Aorta (tissue), 5 donors: ENCODE results near the gene NRK. TPM values are rescaled to one million over a fixed set of nuclear protein-coding genes. Genes with fewer than 3 reads are reported as not detected.
A peak's percentile ranks its signal among the peaks of the same experiment; 100 is the strongest.
"Not testable (repeated sequence)": the region's sequence is repeated elsewhere in the genome, so short reads cannot be mapped to it uniquely, and the experiment has no call there.

Experiments
- ATAC-seq: fragments of 200-7000 bp; cut with Tn5 transposase; one replicate; pipeline ENCODE4 v1.9.1; 2022; ENCODE audit warnings: moderate library complexity; ENCODE audit not compliant: low FRiP score
- DNase-seq, 2 donors: peaks; one replicate each; pipeline ENCODE4 v3.0.0-alpha.2; 2020
- H3K27ac ChIP-seq, 2 donors: one replicate each; pipeline ENCODE4 v1.5.1; 2013; ENCODE audit warnings: low read length in 2 of 2, mild to moderate bottlenecking in 2 of 2, moderate library complexity in 2 of 2, control low read depth in 1 of 2, inconsistent platforms in 1 of 2, low read depth in 1 of 2
- H3K27me3 ChIP-seq, 2 donors: one replicate each; pipeline ENCODE4 v1.6.1; 2013; ENCODE audit warnings: control low read depth in 1 of 2, low read length in 1 of 2, mild to moderate bottlenecking in 1 of 2, moderate library complexity in 1 of 2; ENCODE audit not compliant: insufficient read depth in 2 of 2, control insufficient read depth in 1 of 2
- H3K36me3 ChIP-seq, 2 donors: one replicate each; pipeline ENCODE4 v1.6.1; 2013; ENCODE audit warnings: control low read depth in 1 of 2, low read length in 1 of 2, mild to moderate bottlenecking in 1 of 2; ENCODE audit not compliant: insufficient read depth in 2 of 2, control insufficient read depth in 1 of 2
- H3K4me1 ChIP-seq, 2 donors: one replicate each; pipeline ENCODE4 v1.6.1; 2013; ENCODE audit warnings: low read length in 2 of 2, control low read depth in 1 of 2, mild to moderate bottlenecking in 1 of 2, moderate library complexity in 1 of 2; ENCODE audit not compliant: insufficient read depth in 2 of 2, control insufficient read depth in 1 of 2
- H3K4me3 ChIP-seq, 2 donors: one replicate each; pipeline ENCODE4 v1.5.1; 2013; ENCODE audit warnings: low read length in 2 of 2, control low read depth in 1 of 2, mild to moderate bottlenecking in 1 of 2
- H3K9me3 ChIP-seq: one replicate; pipeline ENCODE4 v1.6.1; 2013; ENCODE audit warnings: mild to moderate bottlenecking, low read length; ENCODE audit not compliant: control insufficient read depth
- WGBS, 2 donors: extraction: QIAGEN DNeasy Blood & Tissue Kit; methylation state at CpG; one replicate each; pipeline ENCODE4 v1.1.7; 2013; 5-methylcytosine and 5-hydroxymethylcytosine counted together
- intact Hi-C, 2 donors: fragments of 100-400 bp; cut with DNase I; formaldehyde crosslinking; loops; one replicate each; pipeline versions ENCODE4 v1.14.2 to v1.15.0; 2022
- polyA plus RNA-seq, 2 donors: library from polyadenylated mRNA; stranded (reverse); fragments of 200-250 nt; gene quantifications; one replicate each; pipeline ENCODE4 v1.2.3, GENCODE V29; 2013
- total RNA-seq, 2 donors: library from RNA; stranded (reverse); fragmentation: NEBNext Ultra II Directional; extraction: Animal tissue kit (Norgen Biotek cat#: 25700); gene quantifications; one replicate each; pipeline ENCODE4 v1.2.1, GENCODE V29; 2021
- donor health status: healthy with polysubstance abuse.
- donor health status: Bipolar disorder and iron deficiency.
- donor health status: DM: no; HTN: no; CAD: no.
- donor health status: DM: no; HTN: no; CAD: no.
- donor health status: DM: yes; HTN: yes; CAD: no.

The NRK gene
- total and polyA plus RNA-seq, 4 donors, result 0.88 to 6.5 (median 4.1) TPM

DNA sequence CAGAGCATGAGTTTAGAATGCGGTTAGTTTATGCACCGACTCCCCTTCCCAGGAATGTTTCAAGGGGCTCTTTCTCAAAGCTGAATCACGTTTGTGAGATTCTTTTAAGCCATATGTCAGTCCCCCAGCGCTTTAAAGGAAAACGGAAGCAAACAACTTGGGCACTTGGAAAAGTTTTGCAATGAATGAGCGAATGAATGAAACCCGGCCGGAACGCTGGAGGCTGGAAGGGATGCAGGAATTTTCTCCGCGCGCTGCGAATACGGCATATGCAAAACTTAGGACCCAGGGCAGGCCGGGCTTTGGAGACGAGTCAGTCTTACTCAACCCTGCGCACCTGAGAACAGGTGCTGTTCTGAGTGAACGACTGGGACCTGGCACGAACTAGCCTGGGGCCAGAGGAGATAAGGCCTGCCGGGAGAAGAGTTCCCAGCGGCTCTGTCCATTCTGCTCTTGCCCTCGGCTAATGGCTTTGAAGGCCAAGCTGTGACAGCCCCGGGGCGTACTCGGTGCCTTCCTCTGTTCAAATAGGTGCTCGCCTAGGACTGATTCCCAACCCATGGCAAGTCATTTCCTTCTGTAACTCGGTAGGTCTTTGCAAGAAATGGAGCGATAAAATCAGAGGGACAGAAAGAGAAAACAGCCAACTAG lies 743 bp upstream of the NRK start:
- no peaks in the 10 kb centered on the region for H3K36me3 ChIP-seq

DNA sequence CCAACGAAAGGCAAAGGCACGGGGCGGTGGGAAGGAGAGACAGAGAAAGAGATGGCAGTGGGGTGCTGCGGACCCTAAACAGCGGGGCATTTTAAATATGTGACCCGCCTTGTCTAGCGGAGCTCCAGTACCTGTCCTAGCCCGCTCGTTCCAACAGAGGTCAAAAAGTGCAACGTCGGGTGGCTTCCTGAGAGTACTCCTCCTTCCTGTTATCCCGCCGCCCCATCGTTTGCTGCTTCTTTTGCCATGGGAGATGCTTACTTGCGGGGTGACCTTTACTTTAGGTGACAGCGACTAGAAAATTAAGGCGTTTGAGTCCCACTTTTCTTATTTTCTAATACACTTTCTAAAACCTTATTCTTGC lies 735 bp downstream of the NRK start:
- WGBS, 2 donors, result 3 to 24% methylated on average over 17 of the region's 17 CpGs
- H3K27me3 ChIP-seq, result no peaks in the 10 kb centered on the region
- peak overlapping the region; percentile 11 to 21 for H3K4me3 ChIP-seq

More for the DNA sequence above, 743 bp upstream of the NRK start:
- WGBS, 2 donors, result 2 to 27% methylated on average over 28 of the region's 28 CpGs
- peak in 1 of 2 donors; percentile 48 for DNase-seq
- H3K27ac ChIP-seq, result no peak overlapping the region
- H3K4me1 ChIP-seq, result no peaks in the 10 kb centered on the region
- H3K27me3 ChIP-seq, result no peaks in the 10 kb centered on the region
- peak overlapping the region; percentile 11 to 67 for H3K4me3 ChIP-seq
- ATAC-seq, result peak; percentile 20
- no peaks in the 10 kb centered on the region for H3K9me3 ChIP-seq
- intact Hi-C loops, result no loop called here

DNA sequence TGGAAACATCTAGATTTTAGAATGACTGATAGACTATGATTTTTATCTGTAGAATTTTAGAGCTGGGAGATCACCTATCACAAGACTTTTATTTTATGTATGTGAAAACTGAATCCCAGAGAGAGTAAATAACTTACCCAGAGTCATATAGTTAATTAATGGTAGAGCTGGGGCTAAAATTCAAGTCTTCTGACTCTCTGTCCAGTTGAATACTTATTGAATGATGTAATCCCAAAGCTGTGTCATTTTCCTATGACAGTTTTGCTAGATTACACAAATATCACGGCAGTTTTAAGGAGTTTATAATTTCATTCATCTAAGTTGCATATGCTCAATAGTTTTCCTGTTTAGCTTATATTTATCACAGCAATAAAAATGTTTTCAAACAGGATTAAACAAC lies 6.7 kb downstream of the NRK start:
- no peak for ATAC-seq
- WGBS, 2 donors, result 4 to 11% methylated on average over 1 of the region's 1 CpG

More for the DNA sequence above, 735 bp downstream of the NRK start:
- intact Hi-C loops, result no loop called here
- DNase-seq (peak in 1 of 2 donors; percentile 24), ATAC-seq (peak; percentile 24)
- no peak overlapping the region for H3K27ac ChIP-seq
- H3K36me3 ChIP-seq, result no peaks in the 10 kb centered on the region
- H3K9me3 ChIP-seq, result no peaks in the 10 kb centered on the region
- H3K4me1 ChIP-seq, result no peaks in the 10 kb centered on the region

DNA sequence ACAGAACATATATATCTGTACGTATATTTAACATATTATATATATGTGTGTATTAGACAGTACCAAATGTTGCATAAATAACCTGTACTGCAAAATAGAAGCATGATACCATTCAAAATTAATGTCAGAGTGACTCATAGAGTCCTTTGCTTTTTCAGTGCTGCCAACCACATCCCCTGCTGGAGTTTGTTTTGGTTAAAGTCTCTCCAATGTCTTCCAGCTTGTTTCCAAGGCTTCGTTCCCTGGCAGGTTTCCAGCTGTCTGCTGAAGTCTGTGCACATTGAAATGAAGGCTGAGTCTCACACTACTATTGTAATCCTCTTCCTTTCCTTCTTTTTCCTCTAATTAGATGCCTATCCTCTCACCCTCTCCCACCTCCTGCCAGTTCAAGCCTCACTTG lies 14.9 kb downstream of the NRK start:
- no peaks in the 10 kb centered on the region for H3K27me3 ChIP-seq
- H3K4me1 ChIP-seq, result no peaks in the 10 kb centered on the region
- no peak overlapping the region for H3K27ac ChIP-seq
- H3K36me3 ChIP-seq, result no peaks in the 10 kb centered on the region
- peak; percentile 75 to 80 for DNase-seq
- no peaks in the 10 kb centered on the region for H3K9me3 ChIP-seq
- peak; percentile 80 for ATAC-seq
- intact Hi-C loops, result no loop called here
- H3K4me3 ChIP-seq, result no peak overlapping the region
- 3 to 11% methylated on average over 2 of the region's 2 CpGs for WGBS, 2 donors

More for the DNA sequence above, 6.7 kb downstream of the NRK start:
- intact Hi-C loops, result no loop called here
- Histone ChIP-seq H3K9me3 (no peaks in the 10 kb centered on the region), H3K4me1 (no peaks in the 10 kb centered on the region), H3K36me3 (no peaks in the 10 kb centered on the region), H3K27ac (no peak overlapping the region), H3K4me3 (no peak overlapping the region), H3K27me3 (no peaks in the 10 kb centered on the region)
- no peak for DNase-seq

DNA sequence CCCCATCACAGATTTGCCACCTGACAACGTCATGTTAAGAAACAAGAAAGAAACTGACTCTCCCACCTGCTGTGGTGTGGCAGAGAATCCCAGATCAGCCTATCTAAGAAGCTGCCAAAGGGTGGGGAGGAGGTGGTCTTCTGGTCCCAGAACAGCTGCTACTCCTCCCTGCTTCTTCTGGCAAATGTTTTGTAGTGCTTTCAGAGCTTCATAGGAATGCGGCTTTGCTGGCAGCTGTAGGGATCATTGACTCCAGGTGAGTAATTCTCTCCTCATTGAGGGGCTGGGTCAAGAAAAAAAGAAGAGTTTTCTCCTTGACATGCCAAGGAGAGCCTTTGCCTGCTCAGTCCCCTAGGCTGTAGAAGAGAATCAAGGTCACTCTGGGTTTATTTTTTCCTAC lies 23.3 kb downstream of the NRK start:
- 57 to 85% methylated on average over 2 of the region's 2 CpGs for WGBS, 2 donors
- H3K4me3 ChIP-seq, result no peak overlapping the region
- no peaks in the 10 kb centered on the region for H3K27me3 ChIP-seq
- H3K4me1 ChIP-seq, result no peaks in the 10 kb centered on the region
- intact Hi-C loops, result no loop called here
- H3K27ac ChIP-seq, result no peak overlapping the region
- DNase-seq, result no peak
- ATAC-seq, result no peak
- no peaks in the 10 kb centered on the region for H3K9me3 ChIP-seq
- H3K36me3 ChIP-seq, result no peaks in the 10 kb centered on the region

DNA sequence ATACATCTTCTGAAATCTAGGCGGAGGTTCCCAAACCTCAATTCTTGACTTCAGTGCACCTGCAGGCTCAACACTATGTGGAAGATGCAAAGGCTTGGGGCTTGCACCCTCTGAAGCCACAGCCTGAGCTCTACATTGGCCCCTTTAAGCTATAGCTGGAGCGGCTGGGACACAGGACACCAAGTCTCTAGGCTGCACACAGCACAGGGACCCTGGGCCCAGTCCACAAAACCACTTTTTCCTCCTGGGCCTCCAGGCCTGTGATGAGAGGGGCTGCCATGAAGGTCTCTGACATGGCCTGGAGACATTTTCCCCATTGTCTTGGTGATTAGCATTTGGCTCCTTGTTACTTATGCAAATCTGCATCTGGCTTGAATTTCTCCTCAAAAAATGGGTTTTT lies 27.8 kb downstream of the NRK start:
- H3K9me3 ChIP-seq, H3K4me1 ChIP-seq, DNase-seq, H3K27ac ChIP-seq, H3K36me3 ChIP-seq, H3K4me3 ChIP-seq, H3K27me3 ChIP-seq, ATAC-seq, intact Hi-C loops: not testable (repeated sequence)
- WGBS, 2 donors, result 75 to 96% methylated on average over 2 of the region's 2 CpGs

DNA sequence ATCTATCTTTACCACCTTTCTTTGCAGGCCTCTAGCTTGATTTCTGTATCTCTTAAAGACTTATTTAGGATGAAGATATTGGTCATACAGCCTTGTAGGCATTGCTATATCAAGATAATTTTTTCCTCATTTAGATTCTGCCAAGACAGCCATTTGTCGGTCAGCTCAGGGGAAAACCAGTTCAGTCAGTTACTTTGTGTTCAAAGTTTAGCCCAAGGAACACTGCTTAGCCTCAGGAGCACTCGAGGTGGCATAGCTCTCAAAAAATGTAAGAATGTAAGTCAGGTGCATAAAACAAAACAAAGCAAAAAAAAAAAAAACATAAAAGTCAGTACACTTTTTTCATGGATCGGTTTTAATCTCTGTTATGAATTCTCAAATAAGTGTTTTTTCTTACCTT lies 43.4 kb downstream of the NRK start:
- Histone ChIP-seq H3K27ac (no peak overlapping the region), H3K27me3 (no peaks in the 10 kb centered on the region), H3K4me1 (no peaks in the 10 kb centered on the region), H3K9me3 (no peaks in the 10 kb centered on the region), H3K4me3 (no peak overlapping the region), H3K36me3 (no peaks in the 10 kb centered on the region)
- no peak for DNase-seq
- intact Hi-C loops, result no loop called here
- ATAC-seq, result no peak
- 59 to 78% methylated on average over 3 of the region's 3 CpGs for whole genome bisulfite sequencing, 2 donors

DNA sequence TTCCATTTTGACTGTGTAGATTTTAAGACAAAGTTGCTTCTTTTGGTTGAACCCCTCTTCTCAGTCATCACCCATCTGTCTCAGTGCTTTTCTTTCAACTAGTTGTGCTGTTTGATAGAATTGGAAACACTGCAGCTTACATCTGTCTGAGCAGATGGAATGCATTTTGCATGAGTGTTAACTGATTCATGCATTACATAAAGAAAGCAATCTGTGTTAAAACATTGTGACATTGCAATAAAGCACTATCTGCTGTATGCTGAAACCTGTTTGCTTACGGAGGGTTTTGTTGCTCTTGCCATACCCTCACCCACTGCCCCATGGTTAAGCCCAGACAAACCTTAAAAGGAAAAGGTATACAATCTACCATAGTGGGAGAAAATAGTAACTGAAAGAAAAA lies 47.4 kb downstream of the NRK start:
- no peaks in the 10 kb centered on the region for H3K9me3 ChIP-seq
- intact Hi-C loops, result no loop called here
- H3K27ac ChIP-seq, result no peak overlapping the region
- 71 to 77% methylated on average over 1 of the region's 1 CpG for WGBS, 2 donors
- no peak for DNase-seq
- no peak overlapping the region for H3K4me3 ChIP-seq
- H3K27me3 ChIP-seq, result no peaks in the 10 kb centered on the region
- ATAC-seq, result no peak
- H3K36me3 ChIP-seq, result no peaks in the 10 kb centered on the region
- H3K4me1 ChIP-seq, result no peaks in the 10 kb centered on the region

DNA sequence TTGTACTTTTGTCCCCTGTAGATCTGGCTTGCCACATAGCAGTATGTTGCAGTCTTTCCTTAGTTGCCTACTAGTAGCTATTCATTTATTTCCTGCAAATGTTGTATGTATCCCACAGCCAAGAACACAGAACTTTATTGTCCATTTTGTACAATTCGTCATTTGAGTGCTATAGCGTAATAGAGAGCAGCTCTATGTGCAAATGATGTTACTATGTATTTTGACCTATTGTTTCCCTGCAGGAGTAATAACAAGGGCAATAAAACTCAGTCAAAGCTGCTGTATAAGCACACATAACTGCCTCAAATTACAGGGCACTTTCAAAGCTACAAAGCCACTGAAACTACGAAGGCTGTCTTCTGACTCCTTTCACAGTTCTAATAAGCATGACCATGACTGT lies 48.1 kb downstream of the NRK start:
- Histone ChIP-seq H3K4me3 (no peak overlapping the region), H3K27me3 (no peaks in the 10 kb centered on the region), H3K9me3 (no peaks in the 10 kb centered on the region), H3K36me3 (no peaks in the 10 kb centered on the region), H3K27ac (no peak overlapping the region), H3K4me1 (no peaks in the 10 kb centered on the region)
- 82 to 94% methylated on average over 3 of the region's 3 CpGs for WGBS, 2 donors
- intact Hi-C loops, result no loop called here
- ATAC-seq (no peak), DNase-seq (no peak)
